ENCODE measurements around the gene CYP2D6. TPM values are rescaled to one million over a fixed set of nuclear protein-coding genes. Genes with fewer than 3 reads are reported as not detected.

Gene CYP2D6
- total and polyA plus RNA-seq, 2 of the 8 experiments (the other 6 are each of a cell fraction or from before 2014, with no cell fraction given) = 0.93 to 1.7 TPM

DNA sequence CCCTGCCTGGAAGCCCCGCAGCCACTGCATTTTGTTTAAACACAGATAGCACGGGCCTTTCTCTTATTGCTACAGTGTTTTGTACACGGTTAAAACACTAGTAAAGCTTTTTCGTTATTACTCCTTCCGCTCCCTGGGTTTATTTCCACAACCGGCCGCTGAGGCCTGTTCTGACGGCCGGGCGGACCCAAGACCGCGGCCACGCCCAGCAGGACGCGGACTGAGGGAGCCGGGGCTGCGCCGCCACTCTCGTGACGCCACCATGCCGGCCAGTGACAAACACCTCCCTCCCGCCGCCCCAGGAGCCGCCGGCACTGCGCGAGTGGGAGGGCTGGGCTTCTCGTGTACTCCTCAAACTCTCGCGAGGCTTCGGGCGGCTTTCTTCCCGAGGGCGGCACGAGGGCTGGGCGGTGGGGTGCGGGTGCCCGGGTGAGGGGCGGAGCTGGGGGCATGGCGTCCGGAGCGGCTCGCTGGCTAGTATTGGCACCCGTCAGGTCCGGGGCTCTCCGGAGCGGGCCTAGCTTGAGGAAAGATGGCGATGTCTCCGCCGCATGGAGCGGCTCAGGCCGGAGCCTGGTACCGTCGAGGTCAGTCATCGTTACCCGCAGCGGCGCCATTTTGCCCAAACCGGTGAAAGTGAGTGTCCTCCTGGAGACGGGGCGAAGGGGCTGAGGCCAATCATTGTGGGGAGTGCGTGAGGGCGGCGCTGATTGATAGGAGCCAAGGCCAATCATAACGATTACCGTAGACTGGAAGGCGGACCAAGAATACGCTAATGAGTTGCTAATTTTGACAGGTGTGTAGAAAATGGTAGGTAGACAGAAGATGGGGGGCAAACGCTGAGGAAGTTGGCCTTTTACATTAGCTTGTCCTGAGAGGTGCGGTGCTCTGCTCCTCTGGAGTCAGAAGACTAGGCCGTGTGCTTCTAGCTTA, 51.0 kb downstream of the CYP2D6 start, which contains the start of gene SMDT1 (continued):
- TF ChIP-seq CHD1 (IDR thresholded peaks at IDR 0.05; ENCODE audit: low read depth, low read length) = no peak
- TF ChIP-seq SP1 (IDR thresholded peaks at IDR 0.05; ENCODE audit: low read depth, low read length) = peak; percentile 98
- no peak for TF ChIP-seq EP300 (IDR thresholded peaks at IDR 0.05; ENCODE audit: borderline replicate concordance in 1 of 2, low read depth in 2 of 2, low read length in 2 of 2)
- TF ChIP-seq NANOG (IDR thresholded peaks at IDR 0.05; ENCODE audit: insufficient read depth, low read depth, low read length, poor library complexity, severe bottlenecking) = no peak
- TF ChIP-seq BRCA1 (IDR thresholded peaks at IDR 0.05; ENCODE audit: low read depth, low read length) = peak; percentile 69
- no peak for TF ChIP-seq KDM5A (IDR thresholded peaks at IDR 0.05; ENCODE audit: low read length)
- TF ChIP-seq NRF1 (IDR thresholded peaks at IDR 0.05; ENCODE audit: low read depth, low read length) = no peak
- TF ChIP-seq SAP30 (IDR thresholded peaks at IDR 0.05; ENCODE audit: insufficient read depth, insufficient replicate concordance, low read length) = peak; percentile 97
- TF ChIP-seq JUND (IDR thresholded peaks at IDR 0.05; ENCODE audit: low read length) = no peak
- TF ChIP-seq HDAC6 (IDR thresholded peaks at IDR 0.05; ENCODE audit: low read depth, low read length) = no peak
- no peak for TF ChIP-seq SIRT6 (IDR thresholded peaks at IDR 0.05; ENCODE audit: low read length)
- TF ChIP-seq SIX5 (IDR thresholded peaks at IDR 0.05; ENCODE audit: low read depth, low read length) = no peak
- TF ChIP-seq, protein P1, sequence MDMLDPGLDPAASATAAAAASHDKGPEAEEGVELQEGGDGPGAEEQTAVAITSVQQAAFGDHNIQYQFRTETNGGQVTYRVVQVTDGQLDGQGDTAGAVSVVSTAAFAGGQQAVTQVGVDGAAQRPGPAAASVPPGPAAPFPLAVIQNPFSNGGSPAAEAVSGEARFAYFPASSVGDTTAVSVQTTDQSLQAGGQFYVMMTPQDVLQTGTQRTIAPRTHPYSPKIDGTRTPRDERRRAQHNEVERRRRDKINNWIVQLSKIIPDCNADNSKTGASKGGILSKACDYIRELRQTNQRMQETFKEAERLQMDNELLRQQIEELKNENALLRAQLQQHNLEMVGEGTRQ (IDR thresholded peaks at IDR 0.05; ENCODE audit: low read length) = no peak
- TF ChIP-seq MAFK (IDR thresholded peaks at IDR 0.05; ENCODE audit: low read depth, low read length) = no peak
- TF ChIP-seq BACH1 (IDR thresholded peaks at IDR 0.05; ENCODE audit: low read length) = no peak; the same call in 1 of the 2 replicates
- TF ChIP-seq SIN3A (conservative IDR thresholded peaks at IDR 0.05 in 1 of 2, IDR thresholded peaks at IDR 0.05 in 1 of 2; ENCODE audit: low read depth in 1 of 2, low read length in 2 of 2) = peak; percentile 69 to 85; a peak in 2 of 4 replicates
- TF ChIP-seq HDAC2 (IDR thresholded peaks at IDR 0.05; ENCODE audit: borderline replicate concordance in 1 of 2, low read depth in 2 of 2, low read length in 2 of 2) = peak in 1 of 2 experiments; percentile 27; a peak in 3 of 4 replicates
- peak; percentile 96 for TF ChIP-seq PHF8 (conservative IDR thresholded peaks at IDR 0.05; ENCODE audit: low read depth, low read length)
- TF ChIP-seq GTF2F1 (IDR thresholded peaks at IDR 0.05; ENCODE audit: borderline replicate concordance, low read depth, low read length) = no peak
- peak; percentile 77; the same call in 1 of the 2 replicates for TF ChIP-seq TBP (IDR thresholded peaks at IDR 0.05; ENCODE audit: low read depth, low read length)
- TF ChIP-seq RNF2 (IDR thresholded peaks at IDR 0.05; ENCODE audit: borderline replicate concordance, low read depth, low read length, missing control alignments, poor library complexity, severe bottlenecking) = no peak

Measured in H1 (cell line).